ENCODE measurements around the gene PEX10.

DNA sequence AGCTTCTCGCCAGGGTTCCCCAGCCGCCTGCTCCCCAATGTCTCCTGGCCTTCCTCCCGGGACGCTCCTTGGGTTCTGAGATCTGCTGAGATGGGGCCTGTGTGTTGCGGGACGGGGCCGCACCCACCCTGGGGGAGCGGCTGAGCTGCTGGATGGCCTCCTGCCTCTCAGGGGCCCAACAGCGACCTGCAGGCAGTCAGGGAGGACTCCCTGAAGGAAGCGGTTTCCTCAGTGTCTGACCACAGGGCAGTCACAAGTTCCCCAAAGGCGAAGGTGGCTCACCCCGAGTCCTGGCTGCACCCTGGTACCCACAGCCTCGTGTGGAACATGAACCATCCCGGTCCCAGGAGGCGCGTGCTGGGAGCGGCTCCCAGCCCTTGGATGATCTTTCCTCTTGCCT, 45.1 kb upstream of the PEX10 start:
- TF ChIP-seq, protein P1, sequence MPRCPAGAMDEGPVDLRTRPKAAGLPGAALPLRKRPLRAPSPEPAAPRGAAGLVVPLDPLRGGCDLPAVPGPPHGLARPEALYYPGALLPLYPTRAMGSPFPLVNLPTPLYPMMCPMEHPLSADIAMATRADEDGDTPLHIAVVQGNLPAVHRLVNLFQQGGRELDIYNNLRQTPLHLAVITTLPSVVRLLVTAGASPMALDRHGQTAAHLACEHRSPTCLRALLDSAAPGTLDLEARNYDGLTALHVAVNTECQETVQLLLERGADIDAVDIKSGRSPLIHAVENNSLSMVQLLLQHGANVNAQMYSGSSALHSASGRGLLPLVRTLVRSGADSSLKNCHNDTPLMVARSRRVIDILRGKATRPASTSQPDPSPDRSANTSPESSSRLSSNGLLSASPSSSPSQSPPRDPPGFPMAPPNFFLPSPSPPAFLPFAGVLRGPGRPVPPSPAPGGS (IDR thresholded peaks at IDR 0.05; ENCODE audit: borderline replicate concordance, insufficient read depth, low read depth, low read length, poor library complexity, severe bottlenecking) = no peak
- TF ChIP-seq YBX1 (IDR thresholded peaks at IDR 0.05) = no peak
- TF ChIP-seq, protein P2, sequence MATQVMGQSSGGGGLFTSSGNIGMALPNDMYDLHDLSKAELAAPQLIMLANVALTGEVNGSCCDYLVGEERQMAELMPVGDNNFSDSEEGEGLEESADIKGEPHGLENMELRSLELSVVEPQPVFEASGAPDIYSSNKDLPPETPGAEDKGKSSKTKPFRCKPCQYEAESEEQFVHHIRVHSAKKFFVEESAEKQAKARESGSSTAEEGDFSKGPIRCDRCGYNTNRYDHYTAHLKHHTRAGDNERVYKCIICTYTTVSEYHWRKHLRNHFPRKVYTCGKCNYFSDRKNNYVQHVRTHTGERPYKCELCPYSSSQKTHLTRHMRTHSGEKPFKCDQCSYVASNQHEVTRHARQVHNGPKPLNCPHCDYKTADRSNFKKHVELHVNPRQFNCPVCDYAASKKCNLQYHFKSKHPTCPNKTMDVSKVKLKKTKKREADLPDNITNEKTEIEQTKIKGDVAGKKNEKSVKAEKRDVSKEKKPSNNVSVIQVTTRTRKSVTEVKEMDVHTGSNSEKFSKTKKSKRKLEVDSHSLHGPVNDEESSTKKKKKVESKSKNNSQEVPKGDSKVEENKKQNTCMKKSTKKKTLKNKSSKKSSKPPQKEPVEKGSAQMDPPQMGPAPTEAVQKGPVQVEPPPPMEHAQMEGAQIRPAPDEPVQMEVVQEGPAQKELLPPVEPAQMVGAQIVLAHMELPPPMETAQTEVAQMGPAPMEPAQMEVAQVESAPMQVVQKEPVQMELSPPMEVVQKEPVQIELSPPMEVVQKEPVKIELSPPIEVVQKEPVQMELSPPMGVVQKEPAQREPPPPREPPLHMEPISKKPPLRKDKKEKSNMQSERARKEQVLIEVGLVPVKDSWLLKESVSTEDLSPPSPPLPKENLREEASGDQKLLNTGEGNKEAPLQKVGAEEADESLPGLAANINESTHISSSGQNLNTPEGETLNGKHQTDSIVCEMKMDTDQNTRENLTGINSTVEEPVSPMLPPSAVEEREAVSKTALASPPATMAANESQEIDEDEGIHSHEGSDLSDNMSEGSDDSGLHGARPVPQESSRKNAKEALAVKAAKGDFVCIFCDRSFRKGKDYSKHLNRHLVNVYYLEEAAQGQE (IDR thresholded peaks at IDR 0.05; ENCODE audit: low read depth, low read length) = no peak
- TF ChIP-seq, protein P3, sequence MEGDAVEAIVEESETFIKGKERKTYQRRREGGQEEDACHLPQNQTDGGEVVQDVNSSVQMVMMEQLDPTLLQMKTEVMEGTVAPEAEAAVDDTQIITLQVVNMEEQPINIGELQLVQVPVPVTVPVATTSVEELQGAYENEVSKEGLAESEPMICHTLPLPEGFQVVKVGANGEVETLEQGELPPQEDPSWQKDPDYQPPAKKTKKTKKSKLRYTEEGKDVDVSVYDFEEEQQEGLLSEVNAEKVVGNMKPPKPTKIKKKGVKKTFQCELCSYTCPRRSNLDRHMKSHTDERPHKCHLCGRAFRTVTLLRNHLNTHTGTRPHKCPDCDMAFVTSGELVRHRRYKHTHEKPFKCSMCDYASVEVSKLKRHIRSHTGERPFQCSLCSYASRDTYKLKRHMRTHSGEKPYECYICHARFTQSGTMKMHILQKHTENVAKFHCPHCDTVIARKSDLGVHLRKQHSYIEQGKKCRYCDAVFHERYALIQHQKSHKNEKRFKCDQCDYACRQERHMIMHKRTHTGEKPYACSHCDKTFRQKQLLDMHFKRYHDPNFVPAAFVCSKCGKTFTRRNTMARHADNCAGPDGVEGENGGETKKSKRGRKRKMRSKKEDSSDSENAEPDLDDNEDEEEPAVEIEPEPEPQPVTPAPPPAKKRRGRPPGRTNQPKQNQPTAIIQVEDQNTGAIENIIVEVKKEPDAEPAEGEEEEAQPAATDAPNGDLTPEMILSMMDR (IDR thresholded peaks at IDR 0.05 in 2 of 3, conservative IDR thresholded peaks at IDR 0.05 in 1 of 3; ENCODE audit: control insufficient read depth in 2 of 3, extremely low read depth in 1 of 3, insufficient read depth in 1 of 3, low read depth in 3 of 3, low read length in 3 of 3) = no peak
- TF ChIP-seq SREBF2 (IDR thresholded peaks at IDR 0.05; ENCODE audit: low read length) = no peak
- TF ChIP-seq CHD2 (IDR thresholded peaks at IDR 0.05; ENCODE audit: borderline replicate concordance, low read depth, low read length) = no peak
- TF ChIP-seq POLR2A (IDR thresholded peaks at IDR 0.05; ENCODE audit: low read depth, low read length) = no peak
- TF ChIP-seq NFYA (IDR thresholded peaks at IDR 0.05; ENCODE audit: borderline replicate concordance, low read depth, low read length) = no peak
- TF ChIP-seq, protein P4, sequence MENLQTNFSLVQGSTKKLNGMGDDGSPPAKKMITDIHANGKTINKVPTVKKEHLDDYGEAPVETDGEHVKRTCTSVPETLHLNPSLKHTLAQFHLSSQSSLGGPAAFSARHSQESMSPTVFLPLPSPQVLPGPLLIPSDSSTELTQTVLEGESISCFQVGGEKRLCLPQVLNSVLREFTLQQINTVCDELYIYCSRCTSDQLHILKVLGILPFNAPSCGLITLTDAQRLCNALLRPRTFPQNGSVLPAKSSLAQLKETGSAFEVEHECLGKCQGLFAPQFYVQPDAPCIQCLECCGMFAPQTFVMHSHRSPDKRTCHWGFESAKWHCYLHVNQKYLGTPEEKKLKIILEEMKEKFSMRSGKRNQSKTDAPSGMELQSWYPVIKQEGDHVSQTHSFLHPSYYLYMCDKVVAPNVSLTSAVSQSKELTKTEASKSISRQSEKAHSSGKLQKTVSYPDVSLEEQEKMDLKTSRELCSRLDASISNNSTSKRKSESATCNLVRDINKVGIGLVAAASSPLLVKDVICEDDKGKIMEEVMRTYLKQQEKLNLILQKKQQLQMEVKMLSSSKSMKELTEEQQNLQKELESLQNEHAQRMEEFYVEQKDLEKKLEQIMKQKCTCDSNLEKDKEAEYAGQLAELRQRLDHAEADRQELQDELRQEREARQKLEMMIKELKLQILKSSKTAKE (IDR thresholded peaks at IDR 0.05; ENCODE audit: low read depth, poor library complexity, severe bottlenecking) = no peak
